Liver (tissue), 3 donors: ENCODE measurements around the gene ASCL2.

Source experiments
- CTCF ChIP-seq: fragments of 150-350 bp; IDR thresholded peaks from 2 replicates; pipeline ENCODE4 v1.5.1; 2017; ENCODE audit warnings: improper control_type of control experiment, low read depth, low read length; ENCODE audit not compliant: missing input control
- MAX ChIP-seq: IDR thresholded peaks from 2 replicates; pipeline ENCODE4 v1.6.1; 2016; ENCODE audit warnings: antibody characterized with exemption
- RAD21 ChIP-seq, 2 donors: IDR thresholded peaks; 2 replicates each; pipeline ENCODE4 v1.6.1; 2016; ENCODE audit warnings: antibody characterized with exemption in 2 of 2, mild to moderate bottlenecking in 2 of 2
- REST ChIP-seq: IDR thresholded peaks from 2 replicates; pipeline ENCODE4 v1.6.1; 2016; ENCODE audit warnings: antibody characterized with exemption, mild to moderate bottlenecking
- TAF1 ChIP-seq: conservative IDR thresholded peaks from 2 replicates; pipeline ENCODE4 v1.6.1; 2016; ENCODE audit warnings: antibody characterized with exemption, mild to moderate bottlenecking
- donor health status: healthy.
- donor health status: healthy.

- TF ChIP-seq CTCF (no peak), MAX (no peak), REST (no peak), RAD21 (IDR thresholded peaks at IDR 0.05) (no peak), TAF1 (no peak)
Observed at GRCh38 chr11:2298131-2298794, 27.9 kb upstream of the ASCL2 start.
